Measurements from ENCODE around the gene FANCG.

Gene FANCG

GRCh38 chr9:35057271-35057620 lies 22.5 kb downstream of the FANCG start:
- no peak for DNase-seq

- DNase-seq, result no peak
Observed at GRCh38 chr9:35056571-35057270, 23.0 kb downstream of the FANCG start.

- no peak for DNase-seq
Observed at GRCh38 chr9:35054871-35055644, 24.7 kb downstream of the FANCG start.

- DNase-seq, result no peak
Observed at GRCh38 chr9:35054185-35054835, 25.4 kb downstream of the FANCG start.

- DNase-seq, result no peak
Observed at GRCh38 chr9:35051069-35051967, 28.4 kb downstream of the FANCG start.

- DNase-seq, result no peak
Observed at GRCh38 chr9:35048511-35048910, 31.2 kb downstream of the FANCG start.

- DNase-seq, result no peak
Observed at GRCh38 chr9:35044071-35044470, 35.7 kb downstream of the FANCG start.

GRCh38 chr9:35042891-35043545 lies 36.7 kb downstream of the FANCG start:
- no peak for DNase-seq

- no peak for DNase-seq
Observed at GRCh38 chr9:35042081-35042604, 37.6 kb downstream of the FANCG start.

- DNase-seq, result peak; percentile 62
Observed at GRCh38 chr9:35035851-35036701, 43.7 kb downstream of the FANCG start.

- DNase-seq, result no peak
Observed at GRCh38 chr9:35033101-35033500, 46.6 kb downstream of the FANCG start.

- DNase-seq, result no peak
Observed at GRCh38 chr9:35029852-35030251, 49.9 kb downstream of the FANCG start.

- DNase-seq, result no peak
Observed at GRCh38 chr9:35029241-35029640, 50.5 kb downstream of the FANCG start.

- DNase-seq, result no peak
Observed at GRCh38 chr9:35028341-35028740, 51.4 kb downstream of the FANCG start.

GRCh38 chr9:35027860-35028259 lies 51.9 kb downstream of the FANCG start:
- no peak for DNase-seq

GRCh38 chr9:35027374-35027773 lies 52.4 kb downstream of the FANCG start:
- DNase-seq, result no peak

- no peak for DNase-seq
Observed at GRCh38 chr9:35026671-35027070, 53.1 kb downstream of the FANCG start.

Data from activated CD8-positive, alpha-beta memory T cell treated with anti-CD3 and anti-CD28 coated beads for 24 hours (primary cell).